GM12872 (cell line): Measurements from ENCODE around the gene KLHDC1.
A peak's percentile ranks its signal among the peaks of the same experiment; 100 is the strongest.

Experiments
- TF ChIP-seq, protein P1 (sequence below): IDR thresholded peaks from 3 replicates; pipeline ENCODE4 v1.5.1; 2011; ENCODE audit warnings: low read depth, mild to moderate bottlenecking, low read length, moderate library complexity; ENCODE audit not compliant: insufficient read depth

KLHDC1 gene

GRCh38 chr14:49692811-49693734 lies at the start of gene KLHDC1:
KLHDC1 (plus strand) TSS chr14:49693120; CDS start chr14:49693195, 75 bp downstream.
- TF ChIP-seq, protein P1, sequence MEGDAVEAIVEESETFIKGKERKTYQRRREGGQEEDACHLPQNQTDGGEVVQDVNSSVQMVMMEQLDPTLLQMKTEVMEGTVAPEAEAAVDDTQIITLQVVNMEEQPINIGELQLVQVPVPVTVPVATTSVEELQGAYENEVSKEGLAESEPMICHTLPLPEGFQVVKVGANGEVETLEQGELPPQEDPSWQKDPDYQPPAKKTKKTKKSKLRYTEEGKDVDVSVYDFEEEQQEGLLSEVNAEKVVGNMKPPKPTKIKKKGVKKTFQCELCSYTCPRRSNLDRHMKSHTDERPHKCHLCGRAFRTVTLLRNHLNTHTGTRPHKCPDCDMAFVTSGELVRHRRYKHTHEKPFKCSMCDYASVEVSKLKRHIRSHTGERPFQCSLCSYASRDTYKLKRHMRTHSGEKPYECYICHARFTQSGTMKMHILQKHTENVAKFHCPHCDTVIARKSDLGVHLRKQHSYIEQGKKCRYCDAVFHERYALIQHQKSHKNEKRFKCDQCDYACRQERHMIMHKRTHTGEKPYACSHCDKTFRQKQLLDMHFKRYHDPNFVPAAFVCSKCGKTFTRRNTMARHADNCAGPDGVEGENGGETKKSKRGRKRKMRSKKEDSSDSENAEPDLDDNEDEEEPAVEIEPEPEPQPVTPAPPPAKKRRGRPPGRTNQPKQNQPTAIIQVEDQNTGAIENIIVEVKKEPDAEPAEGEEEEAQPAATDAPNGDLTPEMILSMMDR = no peak

DNA sequence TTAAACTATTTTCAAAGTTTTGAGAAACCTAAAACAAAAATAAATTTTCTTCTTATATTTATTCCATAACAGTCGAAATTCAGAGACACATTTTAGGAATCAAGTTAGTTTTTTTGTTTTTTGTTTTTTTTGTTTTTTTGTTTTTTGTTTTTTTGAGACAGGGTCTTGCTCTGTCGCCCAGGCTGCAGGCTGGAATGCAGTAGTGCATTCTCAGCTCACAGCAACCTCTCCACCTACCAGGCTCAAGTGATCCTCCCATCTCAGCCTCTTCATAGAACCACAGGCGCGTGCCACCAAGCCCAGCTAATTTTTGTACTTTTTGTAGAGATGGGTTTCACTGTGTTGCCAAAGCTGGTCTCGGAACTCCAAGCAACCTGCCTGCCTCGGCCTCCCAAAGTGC lies 39.4 kb upstream of the KLHDC1 start:
- TF ChIP-seq, protein P1 = no peak

DNA sequence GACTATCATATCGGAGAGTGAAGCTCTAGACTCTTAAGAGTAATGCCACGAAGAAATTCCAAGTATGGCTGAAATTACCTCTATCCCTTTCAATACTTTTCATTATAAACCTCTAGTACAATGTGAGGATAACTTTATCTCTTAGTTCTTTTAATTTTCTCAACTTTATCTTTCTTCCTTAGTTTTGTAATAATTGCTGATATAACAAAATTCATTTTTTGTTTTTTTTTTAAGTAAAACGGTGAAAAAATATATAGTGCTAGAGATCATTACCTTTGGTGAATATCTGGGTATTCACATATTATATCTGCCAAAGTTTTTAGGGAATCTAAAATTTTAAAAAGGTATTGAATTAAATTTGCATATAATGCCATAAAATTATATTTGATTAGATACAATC lies 38.4 kb upstream of the KLHDC1 start:
- TF ChIP-seq, protein P1 = no peak

DNA sequence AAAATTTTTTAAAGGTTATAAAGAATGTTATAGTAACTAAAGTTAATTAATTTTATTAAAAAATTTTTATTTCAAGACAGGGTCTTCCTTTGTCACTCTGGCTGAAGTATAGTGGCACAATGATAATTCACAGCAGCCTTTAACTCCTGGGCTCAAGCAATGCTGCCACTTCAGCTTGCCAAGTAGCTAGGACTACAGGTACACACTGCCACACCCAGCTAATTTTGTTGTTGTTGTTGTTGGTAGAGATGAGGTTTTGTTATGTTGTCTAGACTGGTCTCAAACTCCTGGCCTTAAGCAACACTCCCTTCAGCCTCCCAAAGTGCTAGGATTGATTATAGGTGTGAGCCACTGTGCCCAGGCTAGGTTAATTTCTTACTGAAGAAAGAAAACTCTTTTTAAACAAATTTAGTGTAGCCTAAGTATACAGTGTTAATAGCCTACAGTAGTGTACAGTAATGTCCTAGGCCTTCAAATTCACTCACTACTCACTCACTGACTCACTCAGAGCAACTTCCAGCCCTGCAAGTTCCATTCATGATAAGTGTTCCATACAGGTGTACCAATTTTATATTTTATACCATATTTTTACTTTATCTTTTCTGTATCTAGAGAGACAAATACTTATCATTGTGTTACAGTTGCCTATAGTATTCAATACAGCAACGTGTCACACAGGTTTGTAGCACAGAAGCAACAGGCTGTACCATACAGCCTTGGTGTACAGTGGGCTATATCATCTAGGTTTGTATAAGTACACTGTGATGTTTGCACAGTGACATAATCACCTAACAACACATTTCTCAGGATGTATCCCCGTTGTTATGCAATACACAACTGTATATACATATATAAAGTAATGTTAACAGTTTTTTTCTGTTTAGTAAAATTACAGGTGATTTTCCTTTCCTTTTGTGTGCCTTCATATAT lies 33.1 kb upstream of the KLHDC1 start:
- TF ChIP-seq, protein P1 = no peak

GRCh38 chr14:49670475-49670874 lies 22.4 kb upstream of the KLHDC1 start:
- TF ChIP-seq, protein P1 = no peak

DNA sequence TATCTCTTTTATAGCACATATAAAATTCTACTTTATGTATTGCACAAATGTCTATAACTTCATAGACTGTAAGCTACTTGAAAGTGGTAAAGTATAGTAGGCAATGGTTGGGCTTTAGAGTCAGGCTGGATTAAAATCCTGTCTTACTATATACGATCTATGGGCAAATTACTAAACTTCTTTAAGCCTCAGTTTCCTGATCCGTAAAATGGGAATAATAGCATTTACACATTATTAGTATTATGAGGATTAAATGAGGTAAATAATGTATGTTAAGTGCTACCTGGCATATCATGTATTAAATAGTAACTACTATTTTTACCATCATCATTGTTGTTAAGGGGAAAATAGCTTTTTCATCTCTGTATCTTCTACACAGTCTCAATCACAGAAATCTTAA lies 19.3 kb upstream of the KLHDC1 start:
- TF ChIP-seq, protein P1 = no peak

DNA sequence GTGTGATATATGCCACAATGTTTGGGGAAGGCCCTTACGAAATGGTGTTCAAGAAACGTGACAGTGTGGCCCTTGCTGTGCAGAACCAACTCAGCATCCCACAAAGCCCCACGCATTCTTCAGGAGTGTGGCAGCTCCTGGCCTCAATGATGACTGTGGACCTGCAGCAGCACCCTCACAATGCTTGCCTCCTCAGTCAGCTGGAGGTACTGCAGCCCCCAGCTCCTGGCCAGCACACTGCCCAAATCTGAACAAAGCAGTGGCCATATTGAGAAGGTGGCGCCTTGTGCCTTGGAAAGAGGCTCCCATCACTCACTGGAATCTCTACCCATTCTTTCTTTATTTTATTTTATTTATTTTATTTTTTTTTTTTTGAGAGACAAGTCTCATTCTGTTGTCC lies 15.3 kb upstream of the KLHDC1 start:
- TF ChIP-seq, protein P1 = peak; percentile 42; the same call in 2 of the 3 replicates
